T-helper 1 cell treated with Interleukin-12 subunit alpha and Interleukin-12 subunit beta and Interleukin-4 antibody, amounts not matched to agents 30 μg/mL and 1 μg/mL, for 36 hours (primary cell): Measurements from ENCODE around the gene LY6G5B.

ENCODE experiments used
- H3K27ac Mint-ChIP-seq: one replicate; pipeline ENCODE4 v1.8.0; 2021; ENCODE audit warnings: mild to moderate bottlenecking, mixed read lengths
- H3K27me3 Mint-ChIP-seq: one replicate; pipeline ENCODE4 v1.8.0; 2021; ENCODE audit warnings: low read depth, mixed read lengths
- H3K36me3 Mint-ChIP-seq: one replicate; pipeline ENCODE4 v1.8.0; 2021; ENCODE audit warnings: low read depth, mixed read lengths
- H3K4me1 Mint-ChIP-seq: one replicate; pipeline ENCODE4 v1.8.0; 2021; ENCODE audit warnings: low read depth, mixed read lengths
- H3K4me3 Mint-ChIP-seq: one replicate; pipeline ENCODE4 v1.8.0; 2021; ENCODE audit warnings: mild to moderate bottlenecking, moderate library complexity, mixed read lengths
- H3K9me3 Mint-ChIP-seq: one replicate; pipeline ENCODE4 v1.8.0; 2021; ENCODE audit warnings: mixed read lengths

Gene LY6G5B

DNA sequence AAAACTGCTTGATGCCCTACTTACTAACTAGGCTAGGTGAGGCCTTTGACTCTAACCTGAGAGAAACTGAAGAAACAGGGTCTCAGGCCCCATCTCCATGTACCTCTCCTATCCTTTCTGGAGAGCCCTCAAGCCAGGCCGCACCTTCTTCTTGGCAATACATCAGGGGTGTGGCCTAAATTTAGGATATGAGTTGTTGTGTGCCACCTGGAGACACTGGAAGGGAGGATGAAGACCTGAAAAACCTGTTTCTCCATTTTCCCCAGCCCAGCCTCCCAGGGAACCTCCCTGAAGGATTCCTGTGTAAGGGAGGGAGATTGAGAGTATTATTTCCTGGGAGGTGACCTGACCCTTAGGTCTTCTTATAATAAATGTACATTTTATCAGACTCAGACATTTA, 48.5 kb downstream of the LY6G5B start:
- Mint-ChIP-seq H3K36me3 (no peaks in the 10 kb centered on the region), H3K4me3 (no peak overlapping the region), H3K9me3 (no peaks in the 10 kb centered on the region), H3K27me3 (peaks cover 7% of the 10 kb centered on the region), H3K4me1 (no peaks in the 10 kb centered on the region), H3K27ac (no peak overlapping the region)

- Mint-ChIP-seq H3K27me3 (peaks cover 5% of the 10 kb centered on the region), H3K27ac (no peak overlapping the region), H3K36me3 (no peaks in the 10 kb centered on the region), H3K4me3 (no peak overlapping the region), H3K4me1 (no peaks in the 10 kb centered on the region), H3K9me3 (no peaks in the 10 kb centered on the region)
These were observed 49.2 kb downstream of the LY6G5B start for GRCh38 chr6:31719001-31719400.

DNA sequence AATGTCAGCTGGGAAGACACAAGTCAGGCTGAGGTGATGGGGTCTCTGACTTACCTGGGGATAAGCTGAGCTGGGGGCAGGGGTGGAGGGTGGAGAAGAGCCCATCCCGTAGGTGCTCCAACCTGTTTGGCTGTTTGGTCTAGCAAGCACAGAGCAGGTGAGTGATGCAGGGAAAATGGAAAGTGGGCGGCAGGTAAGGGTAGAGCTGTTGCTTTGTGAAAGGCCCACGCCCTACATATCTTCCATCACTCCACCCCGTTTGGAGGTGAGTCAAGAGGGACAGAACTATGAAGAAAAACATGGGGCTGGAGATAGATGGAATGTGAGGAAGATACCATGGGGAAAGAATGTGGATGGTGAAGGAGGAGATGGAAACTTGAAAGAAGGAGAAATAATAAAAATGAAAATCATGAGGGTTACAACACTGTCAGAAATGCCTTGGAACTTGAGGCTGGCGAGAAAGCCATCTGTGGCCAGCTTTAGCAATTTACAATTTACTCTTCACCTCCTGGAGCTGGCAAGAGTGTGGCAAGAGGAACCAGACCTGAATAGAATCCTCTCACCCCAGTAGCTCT, 50.5 kb downstream of the LY6G5B start:
- no peak overlapping the region for H3K27ac Mint-ChIP-seq
- no peaks in the 10 kb centered on the region for H3K36me3 Mint-ChIP-seq
- no peaks in the 10 kb centered on the region for H3K27me3 Mint-ChIP-seq
- no peaks in the 10 kb centered on the region for H3K4me1 Mint-ChIP-seq
- no peaks in the 10 kb centered on the region for H3K9me3 Mint-ChIP-seq
- H3K4me3 Mint-ChIP-seq, result no peak overlapping the region

GRCh38 chr6:31721351-31722020, 51.7 kb downstream of the LY6G5B start, which contains the start of gene LY6G6C:
Gene LY6G6C (minus strand): TSS chr6:31721746. CDS start chr6:31721679, 67 bp downstream.
- H3K36me3 Mint-ChIP-seq, result peaks cover 5% of the 10 kb centered on the region
- H3K4me3 Mint-ChIP-seq, result no peak within 1 kb of the TSS
- H3K4me1 Mint-ChIP-seq, result peaks cover 10% of the 10 kb centered on the region
- H3K27me3 Mint-ChIP-seq, result no peaks in the 10 kb centered on the region
- H3K27ac Mint-ChIP-seq, result no peak within 1 kb of the TSS
- no peaks in the 10 kb centered on the region for H3K9me3 Mint-ChIP-seq

- no peaks in the 10 kb centered on the region for H3K27me3 Mint-ChIP-seq
- H3K9me3 Mint-ChIP-seq, result no peaks in the 10 kb centered on the region
- H3K27ac Mint-ChIP-seq, result no peak overlapping the region
- peaks cover 17% of the 10 kb centered on the region for H3K4me1 Mint-ChIP-seq
- H3K4me3 Mint-ChIP-seq, result no peak overlapping the region
- peaks cover 10% of the 10 kb centered on the region for H3K36me3 Mint-ChIP-seq
These were observed 52.4 kb downstream of the LY6G5B start for GRCh38 chr6:31722173-31722572.
